ENCODE data around the gene SBF2. TPM values are rescaled to one million over a fixed set of nuclear protein-coding genes. Genes with fewer than 3 reads are reported as not detected.

SBF2 gene
- total RNA-seq, 1 donor from 2014 or later, result 26.2 TPM

- no peak overlapping the region for H3K4me3 ChIP-seq (ENCODE audit: low read depth, low read length)
- DNase-seq (ENCODE audit: low read depth), result no peak
- TF ChIP-seq, protein P1, sequence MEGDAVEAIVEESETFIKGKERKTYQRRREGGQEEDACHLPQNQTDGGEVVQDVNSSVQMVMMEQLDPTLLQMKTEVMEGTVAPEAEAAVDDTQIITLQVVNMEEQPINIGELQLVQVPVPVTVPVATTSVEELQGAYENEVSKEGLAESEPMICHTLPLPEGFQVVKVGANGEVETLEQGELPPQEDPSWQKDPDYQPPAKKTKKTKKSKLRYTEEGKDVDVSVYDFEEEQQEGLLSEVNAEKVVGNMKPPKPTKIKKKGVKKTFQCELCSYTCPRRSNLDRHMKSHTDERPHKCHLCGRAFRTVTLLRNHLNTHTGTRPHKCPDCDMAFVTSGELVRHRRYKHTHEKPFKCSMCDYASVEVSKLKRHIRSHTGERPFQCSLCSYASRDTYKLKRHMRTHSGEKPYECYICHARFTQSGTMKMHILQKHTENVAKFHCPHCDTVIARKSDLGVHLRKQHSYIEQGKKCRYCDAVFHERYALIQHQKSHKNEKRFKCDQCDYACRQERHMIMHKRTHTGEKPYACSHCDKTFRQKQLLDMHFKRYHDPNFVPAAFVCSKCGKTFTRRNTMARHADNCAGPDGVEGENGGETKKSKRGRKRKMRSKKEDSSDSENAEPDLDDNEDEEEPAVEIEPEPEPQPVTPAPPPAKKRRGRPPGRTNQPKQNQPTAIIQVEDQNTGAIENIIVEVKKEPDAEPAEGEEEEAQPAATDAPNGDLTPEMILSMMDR (conservative IDR thresholded peaks at IDR 0.05; ENCODE audit: low read depth, low read length), result no peak
These were observed 34.5 kb upstream of the SBF2 start for GRCh38 chr11:10328314-10329098.

DNA sequence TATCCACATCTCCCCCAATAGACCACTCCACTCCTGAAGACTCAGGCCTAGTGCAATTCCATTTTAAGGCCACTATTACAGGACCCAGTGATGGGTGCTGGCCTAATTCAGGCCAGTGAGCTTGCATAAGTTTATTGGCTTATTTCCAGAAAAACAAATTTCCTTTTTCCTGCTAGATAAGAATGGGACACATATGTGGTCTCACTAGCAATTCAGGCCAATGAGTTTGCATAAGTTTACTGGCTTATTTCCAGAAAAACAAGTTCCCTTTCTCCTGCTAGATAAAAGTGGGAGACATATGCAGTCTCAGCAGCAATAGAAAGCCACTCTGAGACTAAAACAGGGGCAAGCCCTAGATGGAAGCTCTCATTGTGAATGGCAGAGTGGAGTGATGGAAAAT, 33.2 kb upstream of the SBF2 start:
- TF ChIP-seq, protein P1 (conservative IDR thresholded peaks at IDR 0.05; ENCODE audit: low read depth, low read length), result no peak
- DNase-seq (ENCODE audit: low read depth), result no peak
- no peak overlapping the region for H3K4me3 ChIP-seq (ENCODE audit: low read depth, low read length)

DNA sequence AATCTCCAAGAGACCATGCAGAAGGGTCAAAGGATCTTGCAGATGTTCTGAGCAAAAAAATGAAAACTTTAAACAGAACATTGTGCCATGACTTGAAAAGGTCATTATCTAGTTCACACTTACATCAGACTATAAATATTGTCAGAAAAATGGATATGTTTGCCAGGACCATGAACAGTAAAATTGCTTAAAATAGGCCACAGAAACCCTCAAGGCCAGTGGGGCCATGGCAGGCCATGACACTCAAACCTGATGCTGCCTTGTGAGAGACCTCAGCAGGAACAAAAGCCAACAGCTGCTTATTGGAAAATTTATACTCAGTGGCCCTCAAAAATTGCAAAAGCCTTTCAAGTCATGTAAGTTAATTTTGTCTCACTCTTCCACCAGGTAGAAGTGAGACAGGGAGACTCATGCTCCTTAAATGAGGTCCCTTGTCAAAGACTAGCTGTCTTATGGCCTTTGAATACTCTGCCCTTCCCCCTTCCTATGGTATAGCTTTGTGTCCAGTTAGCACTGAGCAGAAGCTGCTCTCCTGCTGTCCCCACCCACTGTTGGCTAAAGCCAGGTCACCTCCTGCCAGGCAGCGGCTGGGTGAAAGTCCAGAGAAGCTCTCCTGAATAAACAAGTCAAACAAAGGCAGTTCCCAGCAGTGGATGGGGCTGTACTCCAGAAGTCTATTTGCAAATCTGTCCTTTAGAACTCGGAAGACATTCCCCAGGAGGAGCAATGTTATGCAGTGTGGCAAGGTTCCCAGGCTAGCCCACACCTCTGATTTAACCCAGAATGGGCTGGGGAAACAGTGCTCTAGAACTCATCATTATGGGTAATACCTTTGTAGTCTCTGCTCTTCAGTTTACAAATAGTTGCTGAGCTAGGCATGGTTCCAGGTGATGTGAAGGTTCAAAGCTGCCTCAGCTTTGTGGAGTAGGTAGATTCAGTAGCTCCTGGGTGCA, 32.3 kb upstream of the SBF2 start:
- TF ChIP-seq, protein P1 (conservative IDR thresholded peaks at IDR 0.05; ENCODE audit: low read depth, low read length), result no peak
- DNase-seq (ENCODE audit: low read depth), result no peak
- H3K4me3 ChIP-seq (ENCODE audit: low read depth, low read length), result no peak overlapping the region

GRCh38 chr11:10325277-10326011, 31.4 kb upstream of the SBF2 start:
- no peak for DNase-seq (ENCODE audit: low read depth)
- TF ChIP-seq, protein P1 (conservative IDR thresholded peaks at IDR 0.05; ENCODE audit: low read depth, low read length), result no peak
- H3K4me3 ChIP-seq (ENCODE audit: low read depth, low read length), result no peak overlapping the region

GRCh38 chr11:10324474-10324873, 30.5 kb upstream of the SBF2 start:
- TF ChIP-seq, protein P1 (conservative IDR thresholded peaks at IDR 0.05; ENCODE audit: low read depth, low read length), result no peak
- no peak overlapping the region for H3K4me3 ChIP-seq (ENCODE audit: low read depth, low read length)
- no peak for DNase-seq (ENCODE audit: low read depth)

GRCh38 chr11:10323793-10324170, 29.8 kb upstream of the SBF2 start:
- no peak overlapping the region for H3K4me3 ChIP-seq (ENCODE audit: low read depth, low read length)
- TF ChIP-seq, protein P1 (conservative IDR thresholded peaks at IDR 0.05; ENCODE audit: low read depth, low read length), result no peak
- no peak for DNase-seq (ENCODE audit: low read depth)

Measured in epithelial cell of proximal tubule (primary cell).